Common myeloid progenitor, CD34-positive (primary cell): ENCODE results near the gene FAM228B.
"Not testable (repeated sequence)": the region's sequence is repeated elsewhere in the genome, so short reads cannot be mapped to it uniquely, and the experiment has no call there.

ENCODE experiments used
- CTCF ChIA-PET: fragments of 350-600 bp; sonication (Branson Sonifier 250); formaldehyde crosslinking; loops from one replicate; lab custom pipeline; 2021; ENCODE audit warnings: antibody characterized with exemption; lab: Charles Lee
- POLR2A ChIA-PET: fragments of 350-600 bp; sonication (Branson Sonifier 250); formaldehyde crosslinking; loops from one replicate; lab custom pipeline; 2021; ENCODE audit warnings: antibody characterized with exemption; lab: Charles Lee
- DNase-seq, 3 donors: peaks; one replicate each; pipeline versions ENCODE4 v3.0.0 to v3.0.0-alpha.2; 2013
- H3K27ac ChIP-seq, 2 experiments: 1 replicate in 1 of 2; 2 replicates in 1 of 2; pipeline ENCODE4 v1.7.0; 2013; ENCODE audit warnings: inconsistent platforms in 2 of 2, low read length in 2 of 2, mild to moderate bottlenecking in 2 of 2, low read depth in 1 of 2, moderate library complexity in 1 of 2; ENCODE audit not compliant: severe bottlenecking in 2 of 2, insufficient read depth in 1 of 2, poor library complexity in 1 of 2
- H3K27me3 ChIP-seq, 5 experiments: replicated peaks in 2 of 5; 1 replicate in 3 of 5; 2 replicates in 2 of 5; pipeline versions ENCODE4 v1.6.1 to v1.7.0; 2013; ENCODE audit warnings: low read length in 4 of 5, mild to moderate bottlenecking in 2 of 5, moderate library complexity in 2 of 5, inconsistent platforms in 1 of 5; ENCODE audit not compliant: insufficient read depth in 5 of 5, control insufficient read depth in 4 of 5
- H3K36me3 ChIP-seq, 4 experiments: 1 replicate in 2 of 4; 2 replicates in 2 of 4; pipeline versions ENCODE4 v1.6.1 to v1.7.0; 2013; ENCODE audit warnings: low read length in 3 of 4, control low read depth in 1 of 4, mild to moderate bottlenecking in 1 of 4; ENCODE audit not compliant: control insufficient read depth in 4 of 4, insufficient read depth in 4 of 4
- H3K4me1 ChIP-seq, 4 experiments: 1 replicate in 3 of 4; 2 replicates in 1 of 4; pipeline versions ENCODE4 v1.6.1 to v1.7.1; 2013; ENCODE audit warnings: low read length in 3 of 4, mild to moderate bottlenecking in 3 of 4, control low read depth in 1 of 4, inconsistent platforms in 1 of 4, moderate library complexity in 1 of 4; ENCODE audit not compliant: control insufficient read depth in 4 of 4, insufficient read depth in 4 of 4; ENCODE audit errors: control extremely low read depth in 1 of 4
- H3K4me3 ChIP-seq, 7 experiments: 1 replicate in 4 of 7; 2 replicates in 3 of 7; pipeline versions ENCODE4 v1.5.1 to v1.7.0; 2013; ENCODE audit warnings: mild to moderate bottlenecking in 7 of 7, low read length in 6 of 7, moderate library complexity in 6 of 7, inconsistent platforms in 2 of 7, low read depth in 2 of 7, control low read depth in 1 of 7; ENCODE audit not compliant: insufficient read depth in 4 of 7, control insufficient read depth in 1 of 7; ENCODE audit errors: extremely low read depth in 1 of 7
- H3K9me3 ChIP-seq, 5 experiments: 1 replicate in 4 of 5; 2 replicates in 1 of 5; pipeline versions ENCODE4 v1.6.1 to v1.7.1; 2013; ENCODE audit warnings: low read length in 4 of 5, mild to moderate bottlenecking in 2 of 5, inconsistent platforms in 1 of 5, low read depth in 1 of 5, moderate library complexity in 1 of 5; ENCODE audit not compliant: control insufficient read depth in 4 of 5, insufficient read depth in 2 of 5; ENCODE audit errors: control extremely low read depth in 1 of 5
- WGBS: methylation state at CpG from one replicate; pipeline ENCODE4 v1.1.5; 2013; ENCODE audit not compliant: insufficient coverage; 5-methylcytosine and 5-hydroxymethylcytosine counted together

Gene FAM228B

DNA sequence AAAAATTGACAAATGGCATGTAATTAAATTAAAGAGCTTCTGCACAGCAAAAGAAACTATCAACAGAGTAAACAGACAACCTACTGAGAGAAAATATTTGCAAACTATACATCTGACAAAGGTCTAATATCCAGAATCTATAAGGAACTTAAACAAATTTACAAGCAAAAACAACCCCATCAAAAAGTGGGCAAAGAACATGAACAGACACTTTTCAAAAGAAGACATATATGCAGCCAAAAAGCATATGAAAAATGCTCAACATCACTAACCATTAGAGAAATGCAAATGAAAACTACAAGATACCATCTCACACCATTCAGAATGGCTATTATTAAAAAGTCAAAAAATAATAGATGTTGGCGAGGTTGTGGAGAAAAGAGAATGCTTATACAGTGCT is 13.8 kb upstream of the FAM228B start:
- CTCF ChIA-PET, H3K4me3 ChIP-seq, H3K4me1 ChIP-seq, DNase-seq, H3K27me3 ChIP-seq, H3K27ac ChIP-seq, POLR2A ChIA-PET: not testable (repeated sequence)
- no CpG with 5 or more reads among the region's 1 CpG for WGBS
- Histone ChIP-seq H3K36me3 (peaks cover 0 to 22% (median 2%) of the 10 kb centered on the region in 4 experiments), H3K9me3 (peaks cover 2 to 33% (median 4%) of the 10 kb centered on the region in 5 experiments)

- ChIA-PET CTCF (interaction anchor here (0.8 to 1.6 kb wide), 5 partner anchors 9 to 49 kb away, joined by 3 to 6 read pairs (median 4); partner anchors contain the start of gene TP53I3), POLR2A (interaction anchor here (0.6 kb wide), 1 partner anchor 15 kb away, joined by 3 read pairs; no protein-coding TSS in a partner anchor)
- H3K9me3 ChIP-seq = peaks cover 0 to 24% (median 0%) of the 10 kb centered on the region in 5 experiments
- 100% methylated on average over 5 of the region's 7 CpGs for WGBS
- no peaks in the 10 kb centered on the region for H3K27me3 ChIP-seq
- H3K4me3 ChIP-seq = no peak overlapping the region
- DNase-seq = no peak
- peaks cover 0 to 24% (median 3%) of the 10 kb centered on the region in 4 experiments for H3K36me3 ChIP-seq
- no peak overlapping the region for H3K27ac ChIP-seq
- no peaks in the 10 kb centered on the region for H3K4me1 ChIP-seq
Observed at GRCh38 chr2:24110660-24111303, 12.5 kb upstream of the FAM228B start.

GRCh38 chr2:24111407-24111901 is 11.8 kb upstream of the FAM228B start:
- CTCF ChIA-PET = interaction anchor here (0.8 to 1.6 kb wide), 4 partner anchors 9 to 16 kb away, joined by 3 to 4 read pairs (median 4); no protein-coding TSS in a partner anchor
- WGBS = 80% methylated on average over 1 of the region's 2 CpGs

GRCh38 chr2:24115057-24115456 is 8.2 kb upstream of the FAM228B start:
- no CpG with 5 or more reads among the region's 2 CpGs for WGBS
- Histone ChIP-seq H3K9me3 (peaks cover 0 to 3% (median 0%) of the 10 kb centered on the region in 5 experiments), H3K4me3 (no peak overlapping the region), H3K27ac (no peak overlapping the region), H3K4me1 (no peaks in the 10 kb centered on the region), H3K36me3 (peaks cover 0 to 31% (median 3%) of the 10 kb centered on the region in 4 experiments), H3K27me3 (no peaks in the 10 kb centered on the region)
- POLR2A ChIA-PET = no interaction called here
- CTCF ChIA-PET = no interaction called here
- no peak for DNase-seq

More at GRCh38 chr2:24111407-24111901, 11.8 kb upstream of the FAM228B start:
- DNase-seq = no peak
- peaks cover 0 to 18% (median 0%) of the 10 kb centered on the region in 5 experiments for H3K9me3 ChIP-seq
- H3K27ac ChIP-seq = no peak overlapping the region
- H3K27me3 ChIP-seq = no peaks in the 10 kb centered on the region
- no peak overlapping the region for H3K4me3 ChIP-seq
- POLR2A ChIA-PET = no interaction called here
- no peaks in the 10 kb centered on the region for H3K4me1 ChIP-seq
- peaks cover 0 to 24% (median 3%) of the 10 kb centered on the region in 4 experiments for H3K36me3 ChIP-seq

DNA sequence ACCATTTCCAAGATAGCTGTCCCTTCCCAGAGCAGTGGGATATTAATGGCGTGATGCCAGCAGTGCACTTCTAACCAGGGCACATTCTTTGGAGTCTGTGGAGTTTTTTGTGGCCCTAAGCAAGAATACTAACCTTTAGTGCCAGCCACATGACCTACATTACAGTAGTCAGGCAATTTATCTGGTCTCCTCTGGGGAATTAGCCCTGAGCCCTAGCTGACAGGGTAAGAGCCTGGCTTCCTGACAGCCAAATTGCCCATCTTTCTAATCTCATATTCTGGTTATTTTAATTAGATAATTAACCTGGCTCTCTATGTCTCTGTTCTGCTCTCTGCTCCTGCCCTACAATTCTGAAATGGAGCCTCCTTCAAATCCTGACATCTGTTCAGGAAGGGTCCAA is 5.4 kb upstream of the FAM228B start:
- ChIA-PET CTCF (no interaction called here), POLR2A (no interaction called here)
- peaks cover 0 to 27% (median 3%) of the 10 kb centered on the region in 4 experiments for H3K36me3 ChIP-seq
- 86% methylated on average over 1 of the region's 1 CpG for WGBS
- no peak overlapping the region for H3K27ac ChIP-seq
- peaks cover 0 to 3% (median 0%) of the 10 kb centered on the region in 5 experiments for H3K9me3 ChIP-seq
- H3K4me1 ChIP-seq = peaks cover 0 to 9% (median 6%) of the 10 kb centered on the region in 4 experiments
- DNase-seq = no peak
- no peak overlapping the region for H3K4me3 ChIP-seq
- no peaks in the 10 kb centered on the region for H3K27me3 ChIP-seq

- CTCF ChIA-PET = interaction anchor here (1.2 to 2.4 kb wide), 3 partner anchors 10 to 37 kb away, joined by 3 to 13 read pairs (median 4); partner anchors contain the start of gene TP53I3
- no peak overlapping the region for H3K27ac ChIP-seq
- peaks cover 0 to 7% (median 0%) of the 10 kb centered on the region in 4 experiments for H3K36me3 ChIP-seq
- no peaks in the 10 kb centered on the region for H3K27me3 ChIP-seq
- no peaks in the 10 kb centered on the region for H3K9me3 ChIP-seq
- 96% methylated on average over 4 of the region's 5 CpGs for WGBS
- peaks cover 3 to 24% (median 17%) of the 10 kb centered on the region in 4 experiments for H3K4me1 ChIP-seq
- DNase-seq = no peak
- no peak overlapping the region for H3K4me3 ChIP-seq
- POLR2A ChIA-PET = no interaction called here
Observed at GRCh38 chr2:24121066-24121465, 2.2 kb upstream of the FAM228B start.

GRCh38 chr2:24121469-24121868 is 1.8 kb upstream of the FAM228B start:
- no peaks in the 10 kb centered on the region for H3K9me3 ChIP-seq
- CTCF ChIA-PET = interaction anchor here (1.2 to 2.4 kb wide), 2 partner anchors 32 to 37 kb away, joined by 3 to 13 read pairs; partner anchors contain the start of gene TP53I3
- H3K27me3 ChIP-seq = no peaks in the 10 kb centered on the region
- POLR2A ChIA-PET = no interaction called here
- H3K27ac ChIP-seq = no peak overlapping the region
- no peak overlapping the region for H3K4me3 ChIP-seq
- DNase-seq = no peak
- peaks cover 3 to 24% (median 17%) of the 10 kb centered on the region in 4 experiments for H3K4me1 ChIP-seq
- WGBS = 98% methylated on average over 4 of the region's 4 CpGs
- H3K36me3 ChIP-seq = peaks cover 0 to 7% (median 0%) of the 10 kb centered on the region in 4 experiments
